Occipital lobe (tissue), 2 donors: ENCODE measurements around the gene CCDC124. TPM values are rescaled to one million over a fixed set of nuclear protein-coding genes. Genes with fewer than 3 reads are reported as not detected.
A peak's percentile ranks its signal among the peaks of the same experiment; 100 is the strongest.

ENCODE experiments used
- DNase-seq: peaks from one replicate; lab custom pipeline; 2025; lab: John Stamatoyannopoulos, UW
- total RNA-seq: library from RNA; depleted of rRNA; stranded (reverse); fragments of >200 nt; gene quantifications from one replicate; pipeline ENCODE4 v1.2.3, GENCODE V29; 2014

Gene CCDC124
- total RNA-seq, 1 donor from 2014 or later: 13.9 TPM

DNA sequence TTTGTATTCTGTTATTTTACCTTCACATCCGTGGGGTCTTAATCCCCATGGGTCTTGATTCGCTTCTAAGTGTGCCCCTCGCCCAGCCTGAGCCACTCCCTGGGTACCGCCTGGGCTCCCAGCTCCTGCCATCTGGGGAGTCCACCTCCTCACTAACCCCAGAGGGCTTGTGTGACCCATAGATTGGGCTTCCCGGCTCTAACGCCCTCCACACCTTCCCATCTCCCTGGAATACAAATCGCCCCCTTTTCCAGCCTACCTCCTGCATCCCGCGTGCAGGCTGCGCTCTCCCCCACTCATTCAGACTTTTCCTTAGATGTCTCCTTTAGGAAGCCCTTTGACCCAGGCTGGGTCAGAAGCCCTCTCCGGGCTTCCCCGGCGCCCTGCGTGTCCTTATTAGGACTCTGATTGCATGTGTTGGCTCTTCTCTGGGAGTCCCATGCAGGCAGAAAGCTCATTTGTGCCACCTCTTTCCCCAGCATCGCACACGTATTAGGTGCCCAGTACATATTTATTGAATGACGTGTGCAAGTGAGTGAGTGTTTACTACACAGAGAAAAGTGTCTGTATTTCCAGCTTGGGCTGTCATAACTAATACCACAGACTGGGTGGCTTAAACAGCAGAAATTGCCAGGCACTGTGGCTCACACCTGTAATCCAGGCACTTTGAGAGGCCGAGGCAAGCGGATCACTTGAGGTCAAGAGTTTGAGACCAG, 757 bp downstream of the CCDC124 start:
- no peak for DNase-seq

DNA sequence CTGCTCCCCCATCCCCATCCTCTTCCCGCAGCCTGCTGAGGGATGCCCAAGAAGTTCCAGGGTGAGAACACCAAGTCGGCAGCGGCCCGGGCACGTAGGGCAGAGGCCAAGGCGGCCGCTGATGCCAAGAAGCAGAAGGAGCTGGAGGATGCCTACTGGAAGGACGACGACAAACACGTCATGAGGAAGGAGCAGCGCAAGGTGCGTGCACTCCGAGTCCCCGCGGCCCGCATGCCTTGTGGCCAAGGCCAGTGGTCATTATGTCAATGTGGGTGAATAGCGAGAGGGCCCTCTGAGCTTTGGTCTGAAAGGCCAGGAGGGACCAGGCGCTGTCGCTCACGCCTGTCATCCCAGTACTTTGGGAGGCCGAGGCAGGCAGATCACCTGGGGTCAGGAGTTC, 3.6 kb downstream of the CCDC124 start:
- DNase-seq: no peak

DNA sequence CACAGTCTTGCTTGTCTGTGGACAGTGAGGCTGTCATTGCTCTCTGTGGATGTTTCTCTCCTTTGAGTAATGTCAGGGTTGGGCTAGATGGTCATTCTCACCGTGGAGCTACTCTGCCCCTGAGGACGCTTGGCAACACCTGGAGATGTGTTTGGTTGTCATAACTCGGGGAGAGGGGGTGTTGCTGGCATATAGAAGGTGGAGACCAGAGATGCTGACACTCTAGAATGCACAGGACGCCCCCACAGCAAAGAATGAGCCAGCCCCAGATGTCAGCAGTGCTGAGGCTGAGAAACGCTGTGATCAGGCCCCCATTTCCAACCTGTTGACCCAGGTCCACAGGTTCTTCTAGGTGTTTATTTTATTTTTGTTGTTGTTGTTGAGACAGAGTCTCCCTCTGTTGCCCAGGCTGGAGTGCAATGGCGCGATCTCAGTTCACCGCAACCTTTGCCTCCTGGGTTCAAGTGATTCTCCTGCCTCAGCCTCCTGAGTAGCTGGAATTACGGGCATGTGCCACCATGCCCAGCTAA, 4.6 kb downstream of the CCDC124 start:
- DNase-seq: no peak

DNA sequence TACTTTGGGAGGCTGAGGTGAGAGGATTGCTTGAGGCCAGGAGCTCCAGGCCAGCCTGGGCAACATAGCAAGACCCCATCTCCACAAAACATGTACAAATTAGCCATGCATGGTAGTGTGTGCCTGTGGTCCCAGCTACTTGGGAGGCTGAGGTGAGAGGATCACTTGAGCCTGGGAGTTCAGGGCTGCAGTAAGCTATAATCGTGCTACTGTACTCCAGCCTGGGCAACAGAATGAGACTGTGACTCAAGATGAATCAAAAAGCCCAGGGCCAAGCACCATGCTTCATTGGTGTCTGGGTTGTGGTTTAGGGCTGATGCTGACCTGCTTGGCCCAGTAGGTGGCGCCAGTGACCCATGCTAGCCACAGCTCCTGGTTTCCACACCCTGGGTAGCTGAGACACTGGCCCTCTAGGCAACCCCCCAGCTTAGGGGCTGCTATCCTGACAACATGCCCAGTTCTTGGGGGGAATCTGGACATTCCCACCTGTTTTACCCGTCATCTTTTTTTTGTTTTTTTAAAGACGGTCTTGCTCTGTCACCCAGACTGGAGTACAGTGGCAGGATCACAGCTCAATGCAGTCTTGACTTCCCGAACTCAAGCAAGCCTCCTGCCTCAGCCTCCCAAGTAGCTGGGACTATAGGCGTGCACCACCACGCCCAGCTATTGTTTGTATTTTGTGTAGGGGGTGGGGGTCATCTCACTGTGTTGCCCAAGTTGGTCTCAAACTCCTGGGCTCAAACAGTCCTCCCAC, 5.5 kb downstream of the CCDC124 start:
- peak; percentile 61 for DNase-seq

DNA sequence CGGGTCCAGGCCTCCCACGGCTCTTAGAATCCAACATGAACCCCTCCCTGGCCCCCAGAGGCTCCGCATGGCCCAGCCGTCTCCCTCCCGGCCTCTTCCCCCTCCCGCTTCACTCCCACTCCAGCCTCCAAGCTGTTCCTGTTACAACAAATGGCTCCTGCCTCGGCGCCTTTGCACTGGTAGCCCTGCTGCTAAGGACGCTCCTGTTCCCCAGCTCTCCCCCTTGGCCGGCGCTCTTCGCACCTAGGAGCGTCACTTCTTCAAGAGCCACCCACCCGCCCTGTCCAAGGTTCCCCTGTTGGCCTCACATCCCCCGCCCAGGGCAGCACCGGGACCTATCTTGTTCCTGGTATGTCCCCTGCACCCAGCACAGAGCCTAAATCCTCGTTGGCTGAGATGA, 9.4 kb downstream of the CCDC124 start:
- DNase-seq: no peak

DNA sequence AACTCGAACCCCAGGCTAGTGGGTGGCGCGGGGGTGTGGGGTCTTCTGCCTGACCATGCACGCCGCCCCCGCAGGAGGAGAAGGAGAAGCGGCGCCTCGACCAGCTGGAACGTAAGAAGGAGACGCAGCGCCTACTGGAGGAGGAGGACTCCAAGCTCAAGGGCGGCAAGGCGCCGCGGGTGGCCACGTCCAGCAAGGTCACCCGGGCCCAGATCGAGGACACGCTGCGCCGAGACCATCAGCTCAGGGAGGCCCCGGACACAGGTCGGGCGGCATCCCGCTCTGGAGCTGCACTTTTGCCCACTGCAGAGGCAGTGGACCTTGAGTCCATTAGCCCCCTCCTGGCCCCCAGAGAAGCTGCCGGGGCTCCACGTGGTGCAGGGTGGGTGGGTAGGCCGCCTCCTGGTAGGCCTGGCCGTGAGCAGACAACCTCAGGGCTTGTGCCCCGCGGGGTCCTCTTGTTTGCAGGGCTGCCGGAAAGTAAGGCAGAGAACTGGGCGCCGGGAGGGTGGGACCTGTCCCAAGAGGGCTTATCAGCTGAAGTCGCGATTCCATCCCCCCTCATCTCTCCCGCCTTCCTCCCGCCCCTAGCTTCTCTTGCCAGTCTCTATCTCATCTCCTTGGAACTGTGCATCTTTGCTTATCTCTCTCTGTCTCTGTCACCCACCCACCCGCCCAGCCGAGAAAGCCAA, 9.9 kb downstream of the CCDC124 start:
- no peak for DNase-seq

DNA sequence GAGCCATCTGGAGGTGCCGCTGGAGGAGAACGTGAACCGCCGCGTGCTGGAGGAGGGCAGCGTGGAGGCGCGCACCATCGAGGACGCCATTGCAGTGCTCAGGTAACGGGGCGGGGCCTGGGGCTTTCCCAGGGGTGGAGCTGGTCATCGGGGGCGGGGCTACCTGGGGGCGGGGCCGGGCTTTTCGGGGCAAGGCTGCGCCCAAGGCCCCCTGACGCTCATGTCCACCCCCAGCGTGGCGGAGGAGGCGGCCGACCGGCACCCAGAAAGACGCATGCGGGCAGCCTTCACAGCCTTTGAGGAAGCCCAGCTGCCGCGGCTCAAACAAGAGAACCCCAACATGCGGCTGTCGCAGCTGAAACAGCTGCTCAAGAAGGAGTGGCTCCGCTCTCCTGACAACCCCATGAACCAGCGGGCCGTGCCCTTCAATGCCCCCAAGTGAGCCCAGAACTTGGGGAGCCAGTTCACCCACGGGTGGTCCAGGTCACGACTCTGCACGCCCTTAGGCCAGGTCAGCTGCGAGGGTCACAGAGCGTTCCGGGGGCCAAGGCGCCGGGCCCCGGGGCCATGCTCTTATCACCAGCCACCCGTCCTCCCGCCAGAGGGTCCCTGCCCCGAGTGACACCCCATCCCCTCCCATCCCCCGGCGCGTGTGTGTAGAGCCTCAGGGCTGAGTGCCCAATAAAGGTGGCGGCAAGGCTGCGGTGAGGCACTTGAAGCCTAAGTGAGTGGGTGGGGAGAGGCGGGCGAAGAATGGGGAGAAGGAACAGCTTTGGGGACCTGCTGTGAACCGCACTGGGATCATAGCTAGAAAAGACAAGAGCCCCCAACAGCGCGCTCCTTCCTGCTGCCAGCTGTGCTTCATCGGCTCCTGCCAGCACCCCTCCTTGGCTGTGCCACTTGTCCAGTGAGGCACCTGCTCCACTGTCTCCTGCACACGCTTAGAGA, 10.7 kb downstream of the CCDC124 start:
- peak; percentile 44 for DNase-seq

DNA sequence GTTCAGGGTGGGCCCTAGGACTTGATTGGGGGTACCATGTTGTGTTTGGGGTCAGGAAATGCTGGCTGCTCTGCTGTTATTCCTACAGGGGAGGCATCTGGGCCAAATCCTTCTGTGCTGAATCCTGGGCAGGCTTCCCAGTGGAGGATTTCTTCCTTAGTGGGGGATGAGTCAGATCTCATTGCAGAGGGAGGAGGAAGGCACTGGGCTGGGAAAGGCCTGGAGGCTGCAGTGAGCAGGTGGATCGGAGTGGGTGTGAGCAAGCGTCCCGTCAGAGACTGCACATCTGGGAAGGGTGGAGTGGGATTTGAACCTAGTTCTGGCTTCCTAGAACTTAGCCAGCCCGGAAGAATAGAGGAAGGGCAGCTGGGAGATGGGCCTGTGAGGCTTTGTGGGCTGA, 11.5 kb downstream of the CCDC124 start:
- peak; percentile 75 for DNase-seq

- no peak for DNase-seq
Observed at GRCh38 chr19:17946965-17947784, 14.4 kb downstream of the CCDC124 start.

DNA sequence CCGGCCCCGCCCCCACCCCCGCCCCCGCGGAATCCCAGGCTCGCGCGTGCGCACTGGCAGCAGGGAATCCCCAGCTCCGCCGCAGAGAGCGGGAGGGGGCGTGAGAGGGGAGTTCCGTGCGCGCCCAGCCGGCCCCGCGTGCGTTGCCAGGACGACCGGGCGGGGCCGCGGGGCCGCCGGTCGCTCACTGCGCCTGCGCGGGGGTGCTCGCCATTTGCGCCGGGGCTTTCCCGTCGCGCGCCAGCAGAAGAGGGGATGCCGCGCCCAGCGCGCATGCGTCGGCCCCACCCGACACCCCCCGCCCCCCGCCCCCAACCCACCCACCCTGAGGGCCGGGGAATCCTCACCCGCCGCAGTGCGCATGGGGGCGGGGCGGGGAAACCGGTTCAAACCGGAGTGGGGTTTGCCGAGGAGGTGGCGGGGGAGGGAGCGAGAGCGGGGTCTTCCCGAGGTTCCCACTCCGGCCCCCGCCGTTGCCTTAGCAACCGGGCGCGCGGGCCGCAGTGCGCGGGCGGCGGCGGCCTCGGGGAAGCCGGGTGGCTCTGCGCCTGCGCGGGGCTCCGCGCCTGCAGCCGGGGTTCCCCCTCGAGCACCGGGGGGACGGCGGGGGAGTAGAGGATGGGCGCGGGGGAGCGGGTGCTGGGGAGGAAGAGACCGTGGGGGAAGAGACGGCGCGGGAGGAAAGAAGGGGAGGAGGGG, 15.1 kb downstream of the CCDC124 start:
- peak; percentile 85 for DNase-seq

- DNase-seq: no peak
Observed at GRCh38 chr19:17948514-17948900, 15.7 kb downstream of the CCDC124 start.

DNA sequence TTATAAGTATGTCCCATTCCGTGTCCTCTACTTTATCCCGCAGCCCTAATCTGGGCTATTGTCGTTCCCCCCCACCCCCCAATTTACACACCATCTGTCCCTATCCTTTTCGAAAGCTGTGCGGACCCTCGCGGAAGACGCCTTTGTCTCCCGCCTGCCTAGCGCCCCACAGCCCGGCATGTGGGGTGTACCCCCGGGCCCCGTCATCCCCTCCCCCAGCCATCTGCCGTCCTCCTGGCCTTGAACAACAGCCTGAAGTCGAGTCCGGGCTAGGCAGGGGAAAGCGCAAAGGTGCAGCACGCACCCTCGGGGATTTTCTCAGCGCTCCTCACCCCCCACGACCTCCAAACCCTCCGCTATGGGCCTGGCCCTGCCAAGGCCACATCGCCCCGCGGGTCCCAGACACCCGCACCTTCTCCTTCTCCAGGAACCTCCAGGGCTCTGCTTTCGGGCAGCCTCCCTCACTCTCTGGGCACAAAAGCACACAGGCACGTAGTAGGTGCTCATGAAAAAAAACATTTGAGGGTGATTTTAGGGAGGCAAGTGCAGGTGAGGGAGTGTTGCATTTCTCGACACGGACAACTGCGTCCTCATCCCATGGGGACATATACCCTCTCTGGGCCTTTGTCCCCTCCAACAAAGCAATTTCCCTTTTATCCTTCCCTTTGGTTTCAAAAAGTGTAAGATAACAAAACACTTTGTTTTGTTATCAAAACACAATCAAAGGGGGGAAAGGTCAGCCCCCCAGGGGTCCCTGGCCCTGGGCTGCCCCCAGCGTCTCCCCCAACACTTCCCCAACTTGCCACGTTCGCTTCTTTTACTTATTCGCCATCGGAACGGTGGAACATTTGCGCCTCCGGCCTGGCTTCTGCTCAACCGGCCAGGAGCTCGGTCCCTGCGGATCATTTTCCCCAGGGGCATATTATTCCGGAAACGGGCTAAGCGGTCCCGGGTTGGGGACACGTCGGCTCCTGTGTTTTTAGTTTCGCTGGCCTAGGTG, 16.4 kb downstream of the CCDC124 start:
- no peak for DNase-seq

GRCh38 chr19:17949956-17950309, 17.1 kb downstream of the CCDC124 start:
- no peak for DNase-seq

GRCh38 chr19:17950310-17951156, 17.7 kb downstream of the CCDC124 start:
- DNase-seq: no peak

DNA sequence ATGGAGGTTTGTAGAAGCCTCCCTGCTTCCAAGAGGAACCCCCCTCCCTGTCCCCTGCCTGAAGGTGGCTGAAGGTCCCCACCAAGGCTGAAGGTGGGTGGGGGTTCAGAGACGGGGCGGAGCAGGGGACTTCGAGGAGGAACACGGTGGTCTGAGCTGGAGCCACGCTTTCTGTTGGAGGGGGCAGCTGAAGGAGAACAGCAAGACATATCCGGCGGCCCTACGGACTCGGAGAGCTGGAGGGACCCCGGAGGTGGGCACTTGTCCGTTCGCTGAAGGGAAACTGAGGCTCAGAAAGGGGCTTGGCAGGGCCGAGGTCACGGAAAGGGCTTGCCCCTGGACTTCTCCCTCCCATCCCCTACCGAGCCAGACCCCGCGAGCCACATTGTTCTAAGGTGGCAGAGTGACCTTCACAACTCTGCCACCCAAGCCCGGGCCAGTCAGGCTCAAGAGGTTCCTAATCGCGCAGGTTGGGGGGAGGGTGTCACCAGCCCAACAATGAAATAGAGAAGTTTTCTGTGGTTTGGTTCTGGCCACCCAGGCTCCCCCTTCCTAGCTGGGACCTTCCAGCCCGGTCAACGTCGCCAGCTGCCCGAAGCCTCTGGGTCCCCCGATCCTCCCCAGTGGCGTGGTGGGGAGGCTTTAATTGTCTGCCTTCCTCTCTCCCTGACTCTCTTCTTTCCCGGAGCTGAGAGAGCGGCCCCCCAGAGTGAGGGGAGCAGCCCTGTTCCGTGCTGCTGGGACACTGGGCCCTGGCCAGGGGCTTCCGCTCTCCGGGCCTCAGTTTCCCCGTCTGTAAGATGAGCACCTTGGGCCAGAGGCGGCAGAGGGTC, 18.6 kb downstream of the CCDC124 start:
- DNase-seq: no peak
